Sigmoid colon (tissue), 4 donors: ENCODE data around the gene ACMSD.

Source experiments
- CTCF ChIP-seq, 4 experiments: fragments of 450-650 bp in 3 of 4; fragments of 200-600 bp in 1 of 4; IDR thresholded peaks; one replicate each; pipeline ENCODE4 v1.5.1; 2016 to 2019; ENCODE audit warnings: antibody characterized with exemption in 4 of 4, mild to moderate bottlenecking in 3 of 4, moderate library complexity in 2 of 4
- EP300 ChIP-seq, 4 donors: sonication (generic); formaldehyde crosslinking; IDR thresholded peaks; one replicate each; pipeline ENCODE4 v1.6.1; 2017; ENCODE audit warnings: antibody characterized with exemption in 4 of 4
- POLR2A ChIP-seq, 2 donors: fragments of 450-650 bp; IDR thresholded peaks; one replicate each; pipeline ENCODE4 v1.6.1; 2016; ENCODE audit warnings: antibody characterized with exemption in 2 of 2, mild to moderate bottlenecking in 2 of 2, moderate library complexity in 2 of 2
- POLR2AphosphoS5 ChIP-seq, 4 donors: sonication (generic); formaldehyde crosslinking; IDR thresholded peaks; one replicate each; pipeline ENCODE4 v1.6.1; 2017; ENCODE audit warnings: antibody characterized with exemption in 4 of 4

- TF ChIP-seq CTCF (IDR thresholded peaks at IDR 0.05) (no peak), POLR2A (IDR thresholded peaks at IDR 0.05) (no peak), EP300 (IDR thresholded peaks at IDR 0.05) (no peak), POLR2AphosphoS5 (IDR thresholded peaks at IDR 0.05) (no peak)
These were observed 31.7 kb downstream of the ACMSD start for GRCh38 chr2:134869946-134870736.
